ENCODE results near the gene GAPVD1.
A peak's percentile ranks its signal among the peaks of the same experiment; 100 is the strongest.

The GAPVD1 gene

DNA sequence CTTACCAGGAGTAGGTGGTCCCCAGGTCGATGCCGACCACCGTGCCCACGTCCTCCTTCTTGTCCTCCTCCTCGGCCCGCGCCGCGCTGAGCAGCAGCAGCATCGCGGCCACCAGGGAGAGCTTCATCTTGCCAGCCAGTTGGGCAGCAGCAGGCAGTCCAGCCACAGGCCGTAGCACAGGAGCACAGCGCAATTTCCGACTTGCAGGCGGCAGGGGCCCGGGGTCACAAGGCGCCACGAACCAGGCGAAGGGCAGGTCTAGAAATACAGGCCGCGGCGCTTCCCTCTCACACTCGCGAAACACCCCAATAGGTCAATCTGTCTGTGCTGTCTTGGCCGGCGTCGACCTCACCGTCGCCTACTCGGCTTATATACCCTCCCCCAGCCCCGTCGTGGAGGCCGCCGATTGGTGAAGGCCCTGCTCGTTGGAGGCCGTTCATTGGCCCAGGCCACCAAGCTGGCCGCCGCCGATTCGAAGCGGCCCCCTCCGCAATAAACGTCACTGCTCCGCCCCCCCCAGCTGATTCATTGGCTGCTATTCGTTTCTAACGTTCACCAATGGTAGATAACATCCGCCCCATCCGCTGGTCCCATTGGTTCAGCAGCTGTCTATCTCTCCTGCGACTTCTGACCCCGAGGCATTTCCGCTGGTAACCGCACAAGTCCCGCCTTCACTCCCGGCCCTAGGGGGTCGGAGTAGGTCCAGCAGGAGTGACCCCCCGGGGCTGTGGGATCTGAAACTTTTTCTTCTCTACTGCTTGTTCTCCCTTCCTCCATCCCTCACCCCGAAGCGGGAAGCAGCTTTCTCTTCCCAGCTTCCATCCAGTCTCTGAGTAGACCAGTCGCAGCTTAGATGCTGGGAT is 20.4 kb upstream of the GAPVD1 start, which contains the start of gene HSPA5:
TSS of gene HSPA5 (minus strand) at position 344 of the 863 bp plus-strand sequence. CDS start at position 127, 217 bp downstream.
- no peak for TF ChIP-seq CTCF (conservative IDR thresholded peaks at IDR 0.05; ENCODE audit: low read depth, low read length)
- DNase-seq (ENCODE audit: low read depth) = peak; percentile 99
- H3K4me3 ChIP-seq (ENCODE audit: low read length) = peak within 1 kb of the TSS; percentile 100

- no peak for TF ChIP-seq CTCF (conservative IDR thresholded peaks at IDR 0.05; ENCODE audit: low read depth, low read length)
- H3K4me3 ChIP-seq (ENCODE audit: low read length) = peak overlapping the region; percentile 96
- DNase-seq (ENCODE audit: low read depth) = no peak
Observed at GRCh38 chr9:125241863-125242739, 19.5 kb upstream of the GAPVD1 start.

DNA sequence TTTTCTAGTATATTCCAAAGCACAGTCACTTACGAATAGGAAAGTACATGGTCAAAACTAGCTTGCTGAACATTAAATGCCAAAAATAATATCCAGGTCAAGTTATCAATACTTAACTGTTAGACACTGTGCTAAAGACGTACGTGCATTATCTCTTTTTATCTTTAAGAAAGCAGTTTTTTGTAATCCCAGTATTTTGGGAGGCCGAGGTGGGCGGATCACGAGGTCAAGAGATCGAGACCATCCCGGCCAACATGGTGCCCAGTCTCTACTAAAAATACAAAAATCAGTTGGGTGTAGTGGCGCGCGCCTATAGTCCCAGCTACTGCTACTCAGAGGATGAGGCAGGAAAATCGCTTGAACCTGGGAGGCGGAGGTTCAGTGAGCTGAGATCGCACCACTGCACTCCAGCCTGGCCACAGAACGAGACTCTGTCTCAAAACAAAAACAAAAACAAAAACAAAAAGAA is 17.8 kb upstream of the GAPVD1 start:
- TF ChIP-seq CTCF (conservative IDR thresholded peaks at IDR 0.05; ENCODE audit: low read depth, low read length) = no peak
- H3K4me3 ChIP-seq (ENCODE audit: low read length) = no peak overlapping the region
- no peak for DNase-seq (ENCODE audit: low read depth)

DNA sequence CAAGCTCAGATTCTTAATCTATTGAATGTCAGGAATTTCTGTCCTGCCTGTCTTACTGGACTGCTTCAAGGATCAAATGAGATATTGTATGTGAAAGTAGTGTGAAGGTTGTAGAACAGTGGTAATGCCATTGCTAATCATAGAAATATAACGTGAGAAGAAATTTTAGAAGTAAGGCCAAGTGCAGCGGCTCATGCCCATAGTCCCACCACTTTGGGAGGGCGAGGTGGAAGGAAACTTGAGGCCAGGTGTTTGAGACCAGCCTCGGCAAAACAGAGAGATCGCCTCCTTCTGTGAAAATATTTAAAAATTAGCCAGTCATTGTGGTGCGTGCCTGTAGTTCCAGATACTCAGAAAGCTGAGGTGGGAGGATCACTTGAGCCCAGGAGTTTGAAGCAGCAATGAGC is 15.4 kb upstream of the GAPVD1 start:
- no peak for DNase-seq (ENCODE audit: low read depth)
- TF ChIP-seq CTCF (conservative IDR thresholded peaks at IDR 0.05; ENCODE audit: low read depth, low read length) = no peak

GRCh38 chr9:125254231-125254630 is 7.4 kb upstream of the GAPVD1 start:
- H3K4me3 ChIP-seq (ENCODE audit: low read length) = no peak overlapping the region
- TF ChIP-seq CTCF (conservative IDR thresholded peaks at IDR 0.05; ENCODE audit: low read depth, low read length) = no peak
- DNase-seq (ENCODE audit: low read depth) = no peak

More for the DNA sequence above, 15.4 kb upstream of the GAPVD1 start:
- H3K4me3 ChIP-seq (ENCODE audit: low read length) = no peak overlapping the region

- DNase-seq (ENCODE audit: low read depth) = no peak
- TF ChIP-seq CTCF (conservative IDR thresholded peaks at IDR 0.05; ENCODE audit: low read depth, low read length) = peak; percentile 45
- no peak overlapping the region for H3K4me3 ChIP-seq (ENCODE audit: low read length)
Observed at GRCh38 chr9:125255781-125256391, 5.7 kb upstream of the GAPVD1 start.
